ENCODE measurements around the gene FKBP5. TPM values are rescaled to one million over a fixed set of nuclear protein-coding genes. Genes with fewer than 3 reads are reported as not detected.

FKBP5 gene
- total RNA-seq, 1 experiment from 2014 or later = 33.9 TPM

DNA sequence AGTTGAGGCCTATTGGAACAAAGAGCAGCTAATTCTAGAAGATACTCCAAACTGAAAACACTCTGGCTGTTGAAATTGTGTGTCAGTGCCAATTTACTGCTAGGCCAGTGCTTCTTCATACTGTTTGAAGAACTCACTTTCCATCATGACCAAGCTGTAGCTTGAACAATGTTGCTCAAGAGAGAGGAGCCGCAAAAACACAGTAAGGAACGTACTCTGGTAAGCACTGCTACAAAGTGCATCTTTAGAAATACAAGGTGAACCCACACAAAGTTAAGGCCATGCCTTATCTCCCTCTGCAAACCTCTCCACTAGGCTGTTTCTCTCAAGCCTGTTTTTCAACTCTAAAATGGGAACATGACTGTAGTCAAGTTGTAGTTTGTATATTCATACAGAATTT is 101.5 kb downstream of the FKBP5 start:
- Histone ChIP-seq H4K5ac (ENCODE audit: insufficient read length, low read depth, low read length) (no peak overlapping the region), H3K4me2 (ENCODE audit: insufficient read depth, insufficient read length, low read length) (no peak overlapping the region), H3K27ac (ENCODE audit: insufficient read length, low read depth, low read length) (no peak overlapping the region), H3K9ac (ENCODE audit: extremely low read depth, insufficient read length, low read length) (no peak overlapping the region), H3K4me1 (ENCODE audit: insufficient read depth, low read length) (no peaks in the 10 kb centered on the region), H2BK120ac (ENCODE audit: low read depth, low read length, poor library complexity, severe bottlenecking) (no peak overlapping the region), H4K20me1 (ENCODE audit: control insufficient read depth, insufficient read depth, insufficient read length) (no peaks in the 10 kb centered on the region), H3K4ac (ENCODE audit: low read depth, low read length) (no peak overlapping the region), H2BK12ac (ENCODE audit: insufficient read length, low read depth, low read length) (no peak overlapping the region), H3T11ph (ENCODE audit: low read length) (no peak overlapping the region), H3K18ac (ENCODE audit: insufficient read length, low read depth, low read length) (no peak overlapping the region), H3K14ac (ENCODE audit: insufficient read depth, low read length) (no peak overlapping the region), H2AFZ (ENCODE audit: low read length) (no peak overlapping the region), H2BK5ac (ENCODE audit: insufficient read length, low read length) (no peak overlapping the region), H3K9me3 (ENCODE audit: control insufficient read depth, low read depth, low read length) (no peaks in the 10 kb centered on the region), H2BK15ac (ENCODE audit: low read depth, low read length) (no peak overlapping the region), H3K27me3 (ENCODE audit: insufficient read depth, low read length) (no peaks in the 10 kb centered on the region), H2AK5ac (ENCODE audit: insufficient read length, low read length) (no peak overlapping the region), H3K23me2 (ENCODE audit: insufficient read length, low read depth, low read length, poor library complexity, severe bottlenecking) (no peaks in the 10 kb centered on the region), H3K79me2 (ENCODE audit: insufficient read depth, low read length) (no peaks in the 10 kb centered on the region), H3K23ac (ENCODE audit: insufficient read length, low read depth, low read length) (no peak overlapping the region), H4K91ac (ENCODE audit: insufficient read length, low read depth, low read length) (no peak overlapping the region), H3K79me1 (ENCODE audit: insufficient read depth, low read depth, low read length, poor library complexity, severe bottlenecking) (no peaks in the 10 kb centered on the region), H3K56ac (ENCODE audit: insufficient read length, low read depth, low read length) (no peak overlapping the region), H4K8ac (replicated peaks; ENCODE audit: insufficient read length, low read depth, low read length) (no peak overlapping the region), H2BK20ac (ENCODE audit: low read depth, low read length, poor library complexity, severe bottlenecking) (no peak overlapping the region)
- no peak overlapping the region for H3K4me3 Mint-ChIP-seq
- no CpG with 5 or more reads among the region's 2 CpGs for WGBS (ENCODE audit: extremely low coverage, insufficient read length, low lambda C conversion rate)
- peaks cover 1 to 29% (median 10%) of the 10 kb centered on the region in 3 experiments; a peak in 4 of 7 replicates for H3K36me3 Mint-ChIP-seq (ENCODE audit: insufficient read depth in 1 of 3, low read depth in 3 of 3)
- H3K9me3 Mint-ChIP-seq = no peaks in the 10 kb centered on the region
- TF ChIP-seq, protein P1, sequence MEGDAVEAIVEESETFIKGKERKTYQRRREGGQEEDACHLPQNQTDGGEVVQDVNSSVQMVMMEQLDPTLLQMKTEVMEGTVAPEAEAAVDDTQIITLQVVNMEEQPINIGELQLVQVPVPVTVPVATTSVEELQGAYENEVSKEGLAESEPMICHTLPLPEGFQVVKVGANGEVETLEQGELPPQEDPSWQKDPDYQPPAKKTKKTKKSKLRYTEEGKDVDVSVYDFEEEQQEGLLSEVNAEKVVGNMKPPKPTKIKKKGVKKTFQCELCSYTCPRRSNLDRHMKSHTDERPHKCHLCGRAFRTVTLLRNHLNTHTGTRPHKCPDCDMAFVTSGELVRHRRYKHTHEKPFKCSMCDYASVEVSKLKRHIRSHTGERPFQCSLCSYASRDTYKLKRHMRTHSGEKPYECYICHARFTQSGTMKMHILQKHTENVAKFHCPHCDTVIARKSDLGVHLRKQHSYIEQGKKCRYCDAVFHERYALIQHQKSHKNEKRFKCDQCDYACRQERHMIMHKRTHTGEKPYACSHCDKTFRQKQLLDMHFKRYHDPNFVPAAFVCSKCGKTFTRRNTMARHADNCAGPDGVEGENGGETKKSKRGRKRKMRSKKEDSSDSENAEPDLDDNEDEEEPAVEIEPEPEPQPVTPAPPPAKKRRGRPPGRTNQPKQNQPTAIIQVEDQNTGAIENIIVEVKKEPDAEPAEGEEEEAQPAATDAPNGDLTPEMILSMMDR (conservative IDR thresholded peaks at IDR 0.05) = no peak
- H3K27me3 Mint-ChIP-seq (ENCODE audit: low read depth) = no peaks in the 10 kb centered on the region
- DNase-seq = no peak
- 0 out of 7 replicates have a peak overlapping the region, but pooled peaks of 1 of the 3 experiments have one; percentile 10 for H3K27ac Mint-ChIP-seq
- H3K4me1 Mint-ChIP-seq = peaks cover 5 to 9% of the 10 kb centered on the region in 2 experiments; a peak in 2 of 4 replicates
